ENCODE measurements around the gene SEC63. TPM values are rescaled to one million over a fixed set of nuclear protein-coding genes. Genes with fewer than 3 reads are reported as not detected.
"Not testable (repeated sequence)": the region's sequence is repeated elsewhere in the genome, so short reads cannot be mapped to it uniquely, and the experiment has no call there.

SEC63 gene
- total and polyA plus RNA-seq, 2 experiments from 2014 or later = 38.5 to 190 TPM

DNA sequence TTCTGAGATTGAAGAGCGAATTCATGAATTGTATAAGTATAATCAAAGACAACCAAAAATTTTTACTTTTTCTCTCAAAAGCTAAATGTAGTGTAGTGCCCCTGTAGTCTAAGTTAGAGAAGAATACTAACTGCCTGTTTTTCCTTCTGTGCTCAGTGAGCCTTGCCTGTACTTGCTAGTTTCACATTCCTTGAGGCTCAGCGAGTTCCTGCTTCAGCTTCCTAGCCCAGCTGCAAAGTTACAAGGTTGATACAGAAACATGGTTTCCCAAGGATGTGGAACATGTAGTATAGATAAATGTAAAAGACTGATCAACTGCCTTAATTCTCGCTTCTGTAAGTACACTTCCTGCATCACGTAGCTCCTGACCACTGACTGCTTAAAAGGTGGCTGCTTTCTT, 33.1 kb upstream of the SEC63 start:
- Histone ChIP-seq H3F3A (ENCODE audit: insufficient read depth) (no peaks in the 10 kb centered on the region), H3K27me3 (replicated peaks; ENCODE audit: insufficient read depth) (no peaks in the 10 kb centered on the region), H4K20me1 (ENCODE audit: insufficient read depth) (no peaks in the 10 kb centered on the region), H2AFZ (peak overlapping the region; percentile 37), H3K9me3 (ENCODE audit: low read depth) (no peaks in the 10 kb centered on the region), H3K4me3 (no peak overlapping the region), H3K27ac (no peak overlapping the region), H3K4me1 (ENCODE audit: insufficient read depth) (no peaks in the 10 kb centered on the region), H3K79me2 (ENCODE audit: insufficient read depth) (no peaks in the 10 kb centered on the region), H3K4me2 (ENCODE audit: unreplicated experiment) (no peak overlapping the region), H3K9ac (no peak overlapping the region), H3K36me3 (ENCODE audit: low read depth) (no peaks in the 10 kb centered on the region), H3K9me2 (ENCODE audit: insufficient read depth) (no peaks in the 10 kb centered on the region)
- TF ChIP-seq EZH2 (IDR thresholded peaks at IDR 0.05; ENCODE audit: insufficient read depth, poor library complexity, severe bottlenecking) = no peak
- TF ChIP-seq EZH2phosphoT487 (IDR thresholded peaks at IDR 0.05; ENCODE audit: insufficient read depth, low read depth) = no peak
- no peak for DNase-seq
- in situ Hi-C loops (cut with MboI) = no loop called here
- 72 to 73% methylated on average over 4 of the region's 4 CpGs for WGBS, 2 experiments (ENCODE audit: low coverage in 1 of 2, low lambda C conversion rate in 2 of 2, missing lambda C conversion rate in 2 of 2)

- WGBS, 2 experiments (ENCODE audit: low coverage in 1 of 2, low lambda C conversion rate in 2 of 2, missing lambda C conversion rate in 2 of 2) = 9 to 11% methylated on average over 8 of the region's 8 CpGs
- H3K27me3 ChIP-seq (replicated peaks; ENCODE audit: insufficient read depth); H3K4me2 ChIP-seq (ENCODE audit: unreplicated experiment); H3K79me2 ChIP-seq (ENCODE audit: insufficient read depth); H3K9me2 ChIP-seq (ENCODE audit: insufficient read depth); H3K36me3 ChIP-seq (ENCODE audit: low read depth); H3K9ac ChIP-seq; H4K20me1 ChIP-seq (ENCODE audit: insufficient read depth); H3F3A ChIP-seq (ENCODE audit: insufficient read depth); H3K9me3 ChIP-seq (ENCODE audit: low read depth); H3K4me3 ChIP-seq; DNase-seq; in situ Hi-C loops (cut with MboI); H3K4me1 ChIP-seq (ENCODE audit: insufficient read depth); H3K27ac ChIP-seq: not testable (repeated sequence)
- peak overlapping the region; percentile 37; the same call in 1 of the 2 replicates for H2AFZ ChIP-seq
These were observed 32.6 kb upstream of the SEC63 start for GRCh38 chr6:107990587-107990986.

- Histone ChIP-seq H3K36me3 (ENCODE audit: low read depth) (no peaks in the 10 kb centered on the region), H3K27me3 (replicated peaks; ENCODE audit: insufficient read depth) (no peaks in the 10 kb centered on the region), H3K27ac (no peak overlapping the region), H3K79me2 (ENCODE audit: insufficient read depth) (no peaks in the 10 kb centered on the region), H3K9me2 (ENCODE audit: insufficient read depth) (no peaks in the 10 kb centered on the region), H2AFZ (no peak overlapping the region), H3K4me2 (ENCODE audit: unreplicated experiment) (no peak overlapping the region), H4K20me1 (ENCODE audit: insufficient read depth) (no peaks in the 10 kb centered on the region), H3K9me3 (ENCODE audit: low read depth) (no peaks in the 10 kb centered on the region), H3K4me3 (no peak overlapping the region), H3K4me1 (ENCODE audit: insufficient read depth) (no peaks in the 10 kb centered on the region), H3F3A (ENCODE audit: insufficient read depth) (no peaks in the 10 kb centered on the region), H3K9ac (no peak overlapping the region)
- 56 to 60% methylated on average over 6 of the region's 6 CpGs for WGBS, 2 experiments (ENCODE audit: low coverage in 1 of 2, low lambda C conversion rate in 2 of 2, missing lambda C conversion rate in 2 of 2)
- TF ChIP-seq EZH2 (IDR thresholded peaks at IDR 0.05; ENCODE audit: insufficient read depth, poor library complexity, severe bottlenecking) = no peak
- TF ChIP-seq EZH2phosphoT487 (IDR thresholded peaks at IDR 0.05; ENCODE audit: insufficient read depth, low read depth) = no peak
- in situ Hi-C loops (cut with MboI) = loop anchor here (5.0 kb wide), 1 partner anchor 538 kb away; no protein-coding TSS in a partner anchor
- DNase-seq = no peak
These were observed 31.4 kb upstream of the SEC63 start for GRCh38 chr6:107989166-107990094.

DNA sequence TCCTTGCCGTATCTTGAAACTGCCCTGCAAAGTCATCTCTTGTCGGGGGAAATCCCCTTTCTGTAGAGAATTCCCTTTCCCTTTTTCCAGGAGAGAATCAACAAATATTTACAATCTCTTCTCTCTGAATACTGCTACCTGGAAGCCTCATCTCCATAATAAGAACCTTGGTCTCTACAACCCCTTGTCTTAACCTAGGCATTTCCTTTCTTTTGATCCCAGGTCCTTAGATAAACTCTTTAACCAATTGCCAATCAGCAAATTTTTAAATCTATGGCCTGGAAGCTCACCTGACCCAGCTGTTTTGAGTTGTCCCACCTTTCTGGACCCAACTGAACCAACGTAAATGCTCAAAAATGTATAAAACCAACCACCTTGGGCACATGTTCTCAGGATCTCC, 30.6 kb upstream of the SEC63 start:
- in situ Hi-C loops (cut with MboI) = loop anchor here (5.0 kb wide), 1 partner anchor 539 kb away; no protein-coding TSS in a partner anchor
- Histone ChIP-seq H3K36me3 (ENCODE audit: low read depth) (no peaks in the 10 kb centered on the region), H3K4me2 (ENCODE audit: unreplicated experiment) (no peak overlapping the region), H3K9me2 (ENCODE audit: insufficient read depth) (no peaks in the 10 kb centered on the region), H4K20me1 (ENCODE audit: insufficient read depth) (no peaks in the 10 kb centered on the region), H3K79me2 (ENCODE audit: insufficient read depth) (no peaks in the 10 kb centered on the region), H3F3A (ENCODE audit: insufficient read depth) (no peaks in the 10 kb centered on the region), H3K9me3 (ENCODE audit: low read depth) (no peaks in the 10 kb centered on the region), H3K27ac (no peak overlapping the region), H3K9ac (no peak overlapping the region), H3K27me3 (replicated peaks; ENCODE audit: insufficient read depth) (no peaks in the 10 kb centered on the region), H3K4me1 (ENCODE audit: insufficient read depth) (no peaks in the 10 kb centered on the region), H2AFZ (no peak overlapping the region), H3K4me3 (no peak overlapping the region)
- DNase-seq = no peak
- TF ChIP-seq EZH2 (IDR thresholded peaks at IDR 0.05; ENCODE audit: insufficient read depth, poor library complexity, severe bottlenecking) (no peak), EZH2phosphoT487 (IDR thresholded peaks at IDR 0.05; ENCODE audit: insufficient read depth, low read depth) (no peak)
- WGBS, 2 experiments (ENCODE audit: low coverage in 1 of 2, low lambda C conversion rate in 2 of 2, missing lambda C conversion rate in 2 of 2) = 58 to 70% methylated on average over 3 of the region's 3 CpGs
